HG03575 (cell line): ENCODE measurements around the gene OR6J1.

Source experiments
- ATAC-seq: cut with Tn5 transposase; IDR thresholded peaks from one replicate; pipeline ENCODE4 v1.9.1; 2021; ENCODE audit not compliant: unreplicated experiment, insufficient number of reproducible peaks, low FRiP score; ENCODE audit errors: extremely low read depth

OR6J1 gene

DNA sequence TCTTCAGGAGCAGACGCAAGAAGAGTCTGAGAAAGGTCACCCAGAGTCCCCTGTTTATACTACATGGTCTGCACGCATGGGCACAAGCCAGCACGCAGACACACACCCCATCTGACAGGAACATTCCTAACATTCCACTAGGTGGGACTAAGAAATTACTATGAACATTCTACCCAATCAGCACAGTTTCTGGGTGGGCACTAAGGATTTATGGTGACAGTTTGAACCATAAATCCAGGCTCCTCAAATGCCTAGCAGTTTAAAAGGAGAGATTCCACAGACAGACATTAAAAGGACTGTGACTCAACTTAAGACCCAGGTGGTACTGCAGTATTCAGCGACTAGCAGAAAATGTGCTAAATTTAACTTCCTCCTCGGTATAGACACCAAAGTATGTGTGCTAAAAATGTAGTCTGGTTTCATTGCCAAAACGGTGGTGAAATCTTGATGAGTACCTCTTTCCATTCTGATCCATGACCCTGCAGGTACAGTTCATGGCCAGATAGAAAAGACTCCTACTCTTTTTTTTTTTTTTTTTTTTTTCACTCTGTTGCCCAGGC lies 29.8 kb downstream of the OR6J1 start:
- no peak for ATAC-seq

- ATAC-seq = no peak
These were observed 30.4 kb downstream of the OR6J1 start for GRCh38 chr14:22613736-22614239.

DNA sequence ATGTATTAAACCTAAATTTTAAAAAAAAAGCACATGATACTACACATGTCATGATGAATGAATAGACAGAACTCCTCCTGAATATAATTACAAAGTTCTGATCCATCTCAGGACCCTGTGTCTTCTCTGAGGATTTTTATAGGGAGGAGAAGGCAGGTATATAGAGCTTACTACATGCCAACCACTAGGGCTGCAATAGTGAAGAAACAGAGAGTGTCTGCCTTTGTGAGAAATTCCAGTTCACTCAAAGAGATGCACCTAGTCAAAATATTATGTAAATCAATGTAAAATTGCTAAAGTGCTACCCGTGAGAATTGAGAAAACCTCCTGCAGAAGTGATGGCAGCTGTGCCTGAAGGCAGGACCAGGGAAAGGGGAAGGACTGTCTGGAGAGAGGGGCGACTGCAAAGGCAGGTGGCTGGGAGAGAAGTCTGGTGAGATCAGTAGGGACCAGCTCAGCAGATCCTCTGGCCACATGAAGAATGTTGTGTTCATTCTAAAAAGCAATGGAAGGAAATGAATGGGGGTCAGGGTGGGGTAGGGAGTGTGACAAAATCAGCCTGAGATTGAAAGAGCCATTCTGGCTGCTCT lies 31.0 kb downstream of the OR6J1 start:
- ATAC-seq = no peak

DNA sequence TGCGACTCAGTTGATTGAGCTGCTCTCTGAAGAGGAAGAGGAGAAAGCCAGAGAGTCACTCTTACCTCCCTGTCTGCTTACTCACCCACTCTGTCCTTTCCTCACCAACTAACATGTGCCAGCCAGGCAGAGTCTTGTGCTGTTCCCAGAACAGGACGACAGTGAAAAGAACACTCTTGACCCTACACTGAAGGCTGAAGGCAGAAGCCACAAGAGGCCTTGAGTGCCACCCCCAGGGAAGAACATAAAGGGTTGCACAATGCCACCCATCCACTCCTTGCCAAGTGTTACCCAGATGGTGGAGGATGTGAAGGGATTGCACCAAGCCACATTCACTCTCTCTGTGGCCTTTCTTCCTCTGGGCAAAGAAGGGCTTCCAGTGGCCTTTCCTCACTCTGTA lies 33.2 kb downstream of the OR6J1 start:
- ATAC-seq = no peak

DNA sequence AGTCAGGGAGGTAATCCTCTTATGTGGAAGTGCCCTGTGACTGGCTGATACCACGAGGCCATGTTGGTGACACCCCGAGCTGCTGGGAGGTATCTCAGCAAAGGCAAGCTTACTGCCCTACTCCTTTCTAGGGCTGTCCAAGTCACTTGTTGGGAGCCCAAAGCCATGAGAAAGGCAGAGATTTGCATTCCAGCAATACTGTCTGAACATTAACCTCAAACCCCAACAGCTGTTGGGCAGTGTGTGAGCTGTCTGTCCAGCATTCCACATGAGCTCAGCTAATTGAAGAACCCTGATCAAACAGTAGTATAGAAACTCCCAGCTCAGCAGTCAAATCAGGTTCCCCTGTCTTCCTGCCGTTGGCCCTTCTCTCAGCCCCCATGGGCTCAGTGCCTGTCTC lies 36.9 kb downstream of the OR6J1 start:
- no peak for ATAC-seq

DNA sequence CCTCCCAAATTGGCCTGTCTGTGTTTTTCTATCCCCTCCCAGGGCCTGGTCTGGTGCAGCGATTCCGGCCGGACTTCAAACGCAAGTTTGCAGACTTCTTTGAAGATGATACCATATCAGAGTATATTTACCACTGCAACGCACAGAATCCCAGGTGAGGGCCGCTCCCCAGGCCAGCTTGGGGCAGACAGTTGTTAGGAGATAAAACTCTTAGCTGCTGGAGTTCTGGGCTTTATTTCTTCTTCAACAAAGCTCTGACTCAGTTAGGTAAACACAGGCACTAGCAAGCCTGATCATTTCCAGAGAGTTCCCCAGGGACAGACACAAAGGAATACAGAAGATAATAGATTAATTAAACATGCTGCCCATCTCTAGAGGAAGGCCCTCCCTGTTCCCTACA lies 37.8 kb downstream of the OR6J1 start:
- ATAC-seq = no peak

DNA sequence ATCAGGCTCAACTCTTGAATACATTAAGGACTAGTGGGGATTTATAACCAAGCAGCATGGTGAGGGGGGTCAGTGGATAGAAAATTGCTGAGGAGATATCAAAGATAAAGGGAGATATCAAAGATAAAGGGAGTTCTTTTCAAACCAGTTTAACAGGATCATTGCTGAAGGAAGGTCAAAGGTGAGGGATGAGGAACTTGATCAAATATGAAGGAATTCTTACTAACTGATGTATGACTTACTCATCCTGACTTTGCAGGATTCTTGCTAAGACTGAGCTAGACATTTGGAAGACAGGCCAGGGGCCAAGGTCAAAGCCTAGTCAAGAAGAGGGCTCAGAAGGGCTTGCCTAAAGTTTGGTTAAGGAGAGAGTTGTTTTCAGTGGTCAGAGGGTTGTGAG lies 41.3 kb downstream of the OR6J1 start:
- no peak for ATAC-seq

GRCh38 chr14:22601996-22602395 lies 42.2 kb downstream of the OR6J1 start:
- no peak for ATAC-seq

DNA sequence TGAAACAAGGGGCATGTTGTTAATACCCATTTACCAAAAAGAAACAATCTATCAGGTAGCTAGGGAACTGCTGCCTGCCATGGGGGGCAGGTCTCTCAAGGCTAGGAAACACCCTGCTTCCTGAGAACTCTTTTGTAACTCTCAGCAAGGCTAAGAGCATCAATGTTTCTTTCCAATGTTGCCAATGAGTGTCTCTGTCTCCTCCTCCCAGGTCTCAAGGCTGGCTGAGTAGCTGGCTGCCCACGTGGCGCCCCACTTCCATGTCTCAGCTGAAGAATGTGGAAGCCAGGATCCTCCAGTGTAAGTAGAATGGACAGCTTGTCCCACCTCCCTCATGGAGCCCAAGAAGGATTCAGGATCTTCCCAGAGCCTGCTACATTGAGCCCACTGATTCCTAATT lies 42.7 kb downstream of the OR6J1 start:
- ATAC-seq = no peak

DNA sequence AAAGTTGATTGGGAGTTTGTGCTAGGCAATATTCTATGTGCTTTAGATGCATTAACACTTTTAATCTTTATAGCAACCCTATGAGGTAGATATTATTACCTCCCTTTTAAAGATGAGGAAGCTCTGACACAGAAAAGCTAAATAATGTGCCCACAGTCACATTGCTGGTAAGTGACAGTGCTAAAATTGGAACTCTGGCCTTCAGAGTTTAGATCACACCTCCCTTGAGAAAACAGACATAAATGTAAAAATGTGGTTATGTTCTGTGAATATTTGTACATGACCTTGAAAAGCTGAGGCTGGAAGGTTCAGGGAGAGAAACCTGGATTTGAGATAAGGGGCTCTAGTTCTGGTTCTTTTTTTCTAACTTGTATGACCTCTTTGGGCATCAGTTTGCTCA lies 44.1 kb downstream of the OR6J1 start:
- no peak for ATAC-seq

GRCh38 chr14:22599349-22599748 lies 44.8 kb downstream of the OR6J1 start:
- ATAC-seq = no peak

GRCh38 chr14:22598896-22599244 lies 45.3 kb downstream of the OR6J1 start:
- ATAC-seq = no peak

DNA sequence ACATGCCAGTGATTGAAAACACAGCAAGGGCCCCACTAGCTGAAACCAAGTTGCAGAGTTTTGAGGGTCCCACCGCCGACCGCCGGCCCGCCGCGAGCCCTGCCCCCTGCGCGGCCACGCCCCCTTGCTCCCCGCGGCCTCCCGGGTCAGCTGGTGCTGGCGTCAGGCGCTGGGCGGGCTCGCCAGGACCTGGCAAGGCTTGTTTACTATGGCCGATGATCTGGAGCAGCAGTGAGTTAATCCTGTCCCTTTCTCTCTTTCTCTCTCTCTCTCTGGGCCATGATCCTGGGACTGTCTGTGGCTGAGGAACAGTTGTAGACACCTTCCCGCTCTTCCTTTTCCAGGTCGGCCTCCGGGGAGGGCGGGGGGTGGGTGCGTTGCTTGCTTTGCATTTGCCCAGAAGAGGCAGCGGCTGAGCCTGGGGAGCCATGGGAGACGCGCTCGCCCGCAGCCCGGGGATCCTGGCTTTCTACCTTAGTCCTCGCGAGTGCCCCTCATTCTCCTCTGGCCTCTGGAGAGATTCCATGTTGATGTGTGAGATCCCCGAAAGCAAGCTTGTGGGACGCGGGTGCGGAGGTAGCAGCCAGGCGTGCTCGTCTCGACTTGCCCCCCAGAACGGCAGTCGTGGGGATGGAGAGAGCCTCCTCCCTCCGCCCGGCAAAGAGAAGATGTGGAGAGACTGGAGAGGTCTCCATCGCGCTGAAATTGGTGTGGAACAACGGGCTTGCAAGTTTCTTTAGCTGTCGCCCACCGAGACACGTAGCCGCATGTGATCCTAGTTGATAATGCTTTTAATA lies 45.9 kb downstream of the OR6J1 start, which contains the start of gene ABHD4:
ABHD4 (plus strand) TSS at position 202 of the 797 bp plus-strand sequence; CDS start at position 209, 7 bp downstream.
- no peak for ATAC-seq

DNA sequence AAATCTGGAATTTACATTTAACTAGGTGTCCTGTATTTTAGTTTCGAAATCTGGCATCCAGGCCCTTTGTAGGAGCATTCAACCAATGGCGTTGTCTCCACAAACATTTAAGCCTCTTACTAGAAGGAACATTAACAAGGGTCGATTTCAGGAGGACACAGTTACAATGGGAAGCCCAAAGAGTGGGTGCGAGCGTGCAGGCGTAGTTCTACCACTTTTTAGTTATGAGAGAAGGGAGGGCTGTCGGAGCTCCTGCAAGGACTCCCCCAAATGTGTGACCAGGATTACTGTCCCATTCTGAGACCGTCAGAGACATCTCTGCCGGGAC lies 46.4 kb downstream of the OR6J1 start:
- no peak for ATAC-seq

GRCh38 chr14:22597265-22597664 lies 46.9 kb downstream of the OR6J1 start:
- ATAC-seq = no peak

DNA sequence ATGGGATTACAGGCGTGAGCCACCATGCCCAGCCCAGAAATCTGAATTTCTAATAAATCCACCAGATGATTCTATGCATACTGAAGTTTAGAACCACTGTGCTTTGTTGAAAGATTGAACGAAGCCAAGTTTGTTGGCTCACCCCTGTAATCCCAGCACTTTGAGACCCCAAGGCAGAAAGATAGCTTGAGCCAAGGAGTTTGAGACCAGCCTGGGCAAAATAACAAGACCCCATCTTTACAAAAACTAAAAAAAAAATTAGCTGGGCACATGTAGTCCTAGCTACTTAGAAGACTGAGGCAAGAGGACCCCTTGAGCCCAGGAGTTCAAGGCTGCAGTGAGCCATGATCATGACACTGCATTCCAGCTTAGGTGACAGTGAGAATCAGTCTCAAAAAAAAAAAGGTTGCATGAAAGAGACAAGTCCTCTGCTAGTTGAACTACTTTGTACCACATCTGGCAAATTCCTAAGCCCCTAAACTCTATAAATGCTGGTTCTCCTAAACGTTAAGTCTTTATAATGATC lies 47.7 kb downstream of the OR6J1 start:
- no peak for ATAC-seq

- ATAC-seq = no peak
These were observed 49.9 kb downstream of the OR6J1 start for GRCh38 chr14:22594156-22594716.

- no peak for ATAC-seq
These were observed 50.6 kb downstream of the OR6J1 start for GRCh38 chr14:22593601-22594000.

DNA sequence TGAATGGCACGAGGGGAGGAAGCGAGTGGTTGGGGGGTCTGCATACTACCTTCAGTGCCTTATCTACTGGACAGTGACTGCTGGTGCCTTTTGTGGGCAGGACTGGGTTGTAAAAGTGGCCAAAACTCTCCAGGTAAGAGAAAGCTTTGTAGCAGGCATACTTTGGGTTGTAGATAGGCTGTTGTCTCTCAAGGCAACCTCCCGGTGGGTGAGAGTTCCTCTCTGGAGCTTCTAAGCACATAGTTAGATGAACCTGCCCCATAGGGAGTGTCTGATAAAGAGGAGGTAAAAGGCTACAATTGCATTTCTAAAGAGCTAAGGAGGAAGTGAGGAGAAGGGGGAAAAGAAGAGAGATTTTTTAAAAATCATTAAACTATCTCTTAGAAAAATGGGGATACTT lies 51.0 kb downstream of the OR6J1 start:
- no peak for ATAC-seq
